HepG2 (cell line): Measurements from ENCODE around the gene GTF2H1. TPM values are rescaled to one million over a fixed set of nuclear protein-coding genes. Genes with fewer than 3 reads are reported as not detected.

ENCODE experiments used
- CBX2 ChIP-seq, 2 experiments: fragments of 200-600 bp in 1 of 2; sonication (generic); formaldehyde crosslinking in 1 of 2; IDR thresholded peaks; 2 replicates each; pipeline versions ENCODE4 v1.7.0 to v1.8.1; 2018 to 2022; ENCODE audit warnings: low read depth in 2 of 2, low read length in 1 of 2, mild to moderate bottlenecking in 1 of 2, missing genetic modification reagents in 1 of 2
- JUND ChIP-seq: sonication (generic); formaldehyde crosslinking; IDR thresholded peaks from 2 replicates; pipeline ENCODE4 v1.8.0; 2022; ENCODE audit warnings: mild to moderate bottlenecking, missing genetic modification reagents
- MNT ChIP-seq: fragments of 450-650 bp; IDR thresholded peaks from 2 replicates; pipeline ENCODE4 v1.6.1; 2016
- SP2 ChIP-seq: sonication (generic); formaldehyde crosslinking; IDR thresholded peaks from 2 replicates; pipeline ENCODE4 v1.5.1; 2020; ENCODE audit warnings: mild to moderate bottlenecking, missing genetic modification reagents
- SP5 ChIP-seq: IDR thresholded peaks from 2 replicates; pipeline ENCODE4 v1.6.1; 2016; ENCODE audit warnings: low read depth, borderline replicate concordance
- SRSF9 ChIP-seq: fragments of 200-400 bp; formaldehyde crosslinking; IDR thresholded peaks from 2 replicates; pipeline ENCODE4 v1.6.1; 2018; ENCODE audit warnings: borderline replicate concordance, mild to moderate bottlenecking, low read depth, low read length; ENCODE audit not compliant: insufficient read depth, poor library complexity, severe bottlenecking
- TCF7L2 ChIP-seq: IDR thresholded peaks from 2 replicates; pipeline ENCODE4 v1.6.1; 2011; ENCODE audit warnings: mild to moderate bottlenecking, low read depth, low read length, moderate library complexity
- THAP11 ChIP-seq: IDR thresholded peaks from 2 replicates; pipeline ENCODE4 v1.6.1; 2016; ENCODE audit warnings: missing biosample characterization, missing genetic modification reagents
- THYN1 ChIP-seq: sonication (generic); formaldehyde crosslinking; IDR thresholded peaks from 2 replicates; pipeline ENCODE4 v1.8.1; 2023; ENCODE audit warnings: low read depth, mild to moderate bottlenecking, moderate library complexity, missing genetic modification reagents, borderline replicate concordance
- ZBTB8A ChIP-seq: sonication (generic); formaldehyde crosslinking; IDR thresholded peaks from 2 replicates; pipeline ENCODE4 v1.4.0; 2020; ENCODE audit warnings: mild to moderate bottlenecking, low read depth, missing genetic modification reagents, borderline replicate concordance
- ZFP37 ChIP-seq: sonication (generic); formaldehyde crosslinking; IDR thresholded peaks from 2 replicates; pipeline ENCODE4 v1.4.0; 2020; ENCODE audit warnings: missing genetic modification reagents, borderline replicate concordance
- ZKSCAN8 ChIP-seq: IDR thresholded peaks from 2 replicates; pipeline ENCODE4 v1.6.1; 2016; ENCODE audit warnings: borderline replicate concordance, missing genetic modification reagents, missing compliant biosample characterization
- ZNF280D ChIP-seq: sonication (generic); formaldehyde crosslinking; IDR thresholded peaks from 2 replicates; pipeline ENCODE4 v1.5.1; 2020; ENCODE audit warnings: mild to moderate bottlenecking, missing genetic modification reagents
- ZNF281 ChIP-seq: sonication (generic); formaldehyde crosslinking; IDR thresholded peaks from 2 replicates; pipeline ENCODE4 v1.4.0; 2020; ENCODE audit warnings: missing genetic modification reagents, borderline replicate concordance
- ZNF282 ChIP-seq: fragments of 450-650 bp; IDR thresholded peaks from 2 replicates; pipeline ENCODE4 v1.6.1; 2018; ENCODE audit not compliant: partially characterized antibody
- ZNF639 ChIP-seq: conservative IDR thresholded peaks from 2 replicates; pipeline ENCODE4 v1.6.1; 2018; ENCODE audit warnings: missing genetic modification reagents
- ZNF792 ChIP-seq: IDR thresholded peaks from 2 replicates; pipeline ENCODE4 v1.6.1; 2016
- polyA plus RNA-seq, 8 experiments: library from polyadenylated mRNA; depleted of rRNA in 3 of 8; stranded (reverse) in 7 of 8; unstranded in 1 of 8; fragments of >200 nt; fragmentation: Illumina TruSeq in 4 of 8; extraction: Trizol in 4 of 8; gene quantifications; 2 replicates each; pipeline versions ENCODE4 v1.2.1 to v1.2.3, GENCODE V29; 2011 to 2016; ENCODE audit warnings: low read depth in 4 of 8, missing spikeins in 1 of 8, mixed read lengths in 1 of 8; ENCODE audit not compliant: insufficient read depth in 1 of 8
- total RNA-seq, 5 experiments: library from RNA; depleted of rRNA; stranded (reverse); fragments of >200 nt; fragmentation: Illumina TruSeq; extraction: Trizol; gene quantifications; 2 replicates each; pipeline ENCODE4 v1.2.3, GENCODE V29; 2016; ENCODE audit warnings: low read depth in 1 of 5

GTF2H1 gene
- total and polyA plus RNA-seq, 2 of the 13 experiments (the other 11 are each of a cell fraction or from before 2014, with no cell fraction given), result 15.7 to 51.4 TPM

GRCh38 chr11:18321969-18322711, at the start of gene GTF2H1, which contains the start of gene HPS5 (continued):
- TF ChIP-seq ZNF280D (CRISPR knock-in tag) (peak; percentile 59; the same call in 1 of the 2 replicates), JUND (CRISPR knock-in tag) (peak; percentile 89), THYN1 (CRISPR knock-in tag) (no peak), TCF7L2 (no peak), THAP11 (peak; percentile 91), ZBTB8A (CRISPR knock-in tag) (peak; percentile 55; the same call in 1 of the 2 replicates), ZNF282 (no peak), ZNF792 (CRISPR knock-in tag) (peak; percentile 89), ZKSCAN8 (CRISPR knock-in tag) (no peak), MNT (peak; percentile 92), ZNF639 (CRISPR knock-in tag) (no peak), SP2 (CRISPR knock-in tag) (peak; percentile 84), CBX2 (IDR thresholded peaks at IDR 0.05; ENCODE audit: low read depth, low read length) (no peak), CBX2 (CRISPR knock-in tag; IDR thresholded peaks at IDR 0.05; ENCODE audit: low read depth) (no peak), SP5 (peak; percentile 72), ZFP37 (CRISPR knock-in tag) (peak; percentile 72; the same call in 1 of the 2 replicates), SRSF9 (no peak), ZNF281 (peak; percentile 91)
